ENCODE results near the gene NUP62.
"Not testable (repeated sequence)": the region's sequence is repeated elsewhere in the genome, so short reads cannot be mapped to it uniquely, and the experiment has no call there.

The NUP62 gene

GRCh38 chr19:49929121-49929610, at the start of gene NUP62, which contains the start of gene ATF5:
Gene NUP62 (minus strand): TSS chr19:49929504. CDS start chr19:49909807, 19,697 bp downstream.
Gene ATF5 (plus strand): TSS chr19:49929205. CDS start chr19:49930851, 1,646 bp downstream.
- peak; percentile 85 to 92 for DNase-seq (ENCODE audit: low read depth in 1 of 2, low spot score in 1 of 2)

GRCh38 chr19:49978324-49978723, 49.0 kb upstream of the NUP62 start:
- no peak for DNase-seq (ENCODE audit: low read depth in 1 of 2, low spot score in 1 of 2)

- no peak for DNase-seq (ENCODE audit: low read depth in 1 of 2, low spot score in 1 of 2)
These were observed 48.6 kb upstream of the NUP62 start for GRCh38 chr19:49977881-49978280.

- no peak for DNase-seq (ENCODE audit: low read depth in 1 of 2, low spot score in 1 of 2)
These were observed 47.8 kb upstream of the NUP62 start for GRCh38 chr19:49977076-49977475.

GRCh38 chr19:49976496-49976895, 47.2 kb upstream of the NUP62 start:
- no peak for DNase-seq (ENCODE audit: low read depth in 1 of 2, low spot score in 1 of 2)

GRCh38 chr19:49975051-49975450, 45.7 kb upstream of the NUP62 start:
- no peak for DNase-seq (ENCODE audit: low read depth in 1 of 2, low spot score in 1 of 2)

GRCh38 chr19:49973987-49974386, 44.7 kb upstream of the NUP62 start:
- no peak for DNase-seq (ENCODE audit: low read depth in 1 of 2, low spot score in 1 of 2)

- no peak for DNase-seq (ENCODE audit: low read depth in 1 of 2, low spot score in 1 of 2)
These were observed 43.5 kb upstream of the NUP62 start for GRCh38 chr19:49972841-49973240.

GRCh38 chr19:49971991-49972411, 42.7 kb upstream of the NUP62 start:
- no peak for DNase-seq (ENCODE audit: low read depth in 1 of 2, low spot score in 1 of 2)

- not testable (repeated sequence) for DNase-seq (ENCODE audit: low read depth in 1 of 2, low spot score in 1 of 2)
These were observed 40.1 kb upstream of the NUP62 start for GRCh38 chr19:49969355-49969754.

GRCh38 chr19:49968279-49968922, 39.1 kb upstream of the NUP62 start:
- DNase-seq (ENCODE audit: low read depth in 1 of 2, low spot score in 1 of 2): no peak

- not testable (repeated sequence) for DNase-seq (ENCODE audit: low read depth in 1 of 2, low spot score in 1 of 2)
These were observed 31.7 kb upstream of the NUP62 start, which contains the start of gene SIGLEC11 for GRCh38 chr19:49960980-49961379. Gene SIGLEC11 (minus strand): TSS chr19:49961172. CDS start chr19:49961081, 91 bp downstream.

- DNase-seq (ENCODE audit: low read depth in 1 of 2, low spot score in 1 of 2): not testable (repeated sequence)
These were observed 30.6 kb upstream of the NUP62 start for GRCh38 chr19:49959892-49960291.

- not testable (repeated sequence) for DNase-seq (ENCODE audit: low read depth in 1 of 2, low spot score in 1 of 2)
These were observed 29.3 kb upstream of the NUP62 start for GRCh38 chr19:49958596-49958995.

GRCh38 chr19:49958144-49958543, 28.8 kb upstream of the NUP62 start:
- DNase-seq (ENCODE audit: low read depth in 1 of 2, low spot score in 1 of 2): not testable (repeated sequence)

GRCh38 chr19:49957262-49957915, 28.1 kb upstream of the NUP62 start:
- DNase-seq (ENCODE audit: low read depth in 1 of 2, low spot score in 1 of 2): no peak

GRCh38 chr19:49956115-49956495, 26.8 kb upstream of the NUP62 start:
- no peak for DNase-seq (ENCODE audit: low read depth in 1 of 2, low spot score in 1 of 2)

GRCh38 chr19:49954933-49955332, 25.6 kb upstream of the NUP62 start:
- DNase-seq (ENCODE audit: low read depth in 1 of 2, low spot score in 1 of 2): no peak

- DNase-seq (ENCODE audit: low read depth in 1 of 2, low spot score in 1 of 2): no peak
These were observed 25.0 kb upstream of the NUP62 start for GRCh38 chr19:49954092-49954829.

GRCh38 chr19:49953416-49953815, 24.1 kb upstream of the NUP62 start:
- no peak for DNase-seq (ENCODE audit: low read depth in 1 of 2, low spot score in 1 of 2)

- DNase-seq (ENCODE audit: low read depth in 1 of 2, low spot score in 1 of 2): no peak
These were observed 23.6 kb upstream of the NUP62 start for GRCh38 chr19:49952906-49953305.

- no peak for DNase-seq (ENCODE audit: low read depth in 1 of 2, low spot score in 1 of 2)
These were observed 23.2 kb upstream of the NUP62 start for GRCh38 chr19:49952479-49952836.

All from stimulated activated CD4-positive, alpha-beta T cell treated with anti-CD3 and anti-CD28 coated beads, Interleukin-15, amount 100 ng/mL, for 1 hour (primary cell).